NCI-H82 treated with DMSO at 0.1 percent for 48 hours (cell line): ENCODE data around the gene ENC1.

Experiments used
- DNase-seq: peaks from one replicate; lab custom pipeline; 2025; ENCODE audit not compliant: unreplicated experiment; lab: John Stamatoyannopoulos, UW

ENC1 gene

GRCh38 chr5:74657165-74657564 lies 16.6 kb upstream of the ENC1 start:
- DNase-seq = no peak

GRCh38 chr5:74655716-74656115 lies 15.2 kb upstream of the ENC1 start:
- DNase-seq = no peak

- no peak for DNase-seq
Measured at GRCh38 chr5:74655206-74655605, 14.7 kb upstream of the ENC1 start.

- no peak for DNase-seq
Measured at GRCh38 chr5:74653991-74654390, 13.5 kb upstream of the ENC1 start.

- DNase-seq = no peak
Measured at GRCh38 chr5:74652576-74652975, 12.0 kb upstream of the ENC1 start.

GRCh38 chr5:74651710-74652109 lies 11.2 kb upstream of the ENC1 start:
- no peak for DNase-seq

- no peak for DNase-seq
Measured at GRCh38 chr5:74649421-74649973, 9.0 kb upstream of the ENC1 start.

GRCh38 chr5:74648835-74649293 lies 8.3 kb upstream of the ENC1 start:
- peak; percentile 76 for DNase-seq

GRCh38 chr5:74647096-74647495 lies 6.6 kb upstream of the ENC1 start:
- DNase-seq = no peak

- DNase-seq = no peak
Measured at GRCh38 chr5:74643111-74643562, 2.6 kb upstream of the ENC1 start.

GRCh38 chr5:74642543-74642863 lies 2.0 kb upstream of the ENC1 start:
- DNase-seq = no peak

- DNase-seq = peak; percentile 44
Measured at GRCh38 chr5:74641735-74642542, 1.4 kb upstream of the ENC1 start.

- DNase-seq = peak; percentile 64
Measured at GRCh38 chr5:74640954-74641734, 616 bp upstream of the ENC1 start.

GRCh38 chr5:74639807-74640449 lies 600 bp downstream of the ENC1 start:
- no peak for DNase-seq

GRCh38 chr5:74638970-74639806 lies 1.3 kb downstream of the ENC1 start:
- DNase-seq = no peak

- no peak for DNase-seq
Measured at GRCh38 chr5:74638544-74638969, 2.0 kb downstream of the ENC1 start.

GRCh38 chr5:74636552-74636951 lies 4.0 kb downstream of the ENC1 start:
- DNase-seq = no peak

- no peak for DNase-seq
Measured at GRCh38 chr5:74636149-74636548, 4.4 kb downstream of the ENC1 start.

GRCh38 chr5:74634611-74635286 lies 5.8 kb downstream of the ENC1 start:
- no peak for DNase-seq

- no peak for DNase-seq
Measured at GRCh38 chr5:74633695-74634094, 6.8 kb downstream of the ENC1 start.
